ENCODE measurements around the gene NUBPL.

DNA sequence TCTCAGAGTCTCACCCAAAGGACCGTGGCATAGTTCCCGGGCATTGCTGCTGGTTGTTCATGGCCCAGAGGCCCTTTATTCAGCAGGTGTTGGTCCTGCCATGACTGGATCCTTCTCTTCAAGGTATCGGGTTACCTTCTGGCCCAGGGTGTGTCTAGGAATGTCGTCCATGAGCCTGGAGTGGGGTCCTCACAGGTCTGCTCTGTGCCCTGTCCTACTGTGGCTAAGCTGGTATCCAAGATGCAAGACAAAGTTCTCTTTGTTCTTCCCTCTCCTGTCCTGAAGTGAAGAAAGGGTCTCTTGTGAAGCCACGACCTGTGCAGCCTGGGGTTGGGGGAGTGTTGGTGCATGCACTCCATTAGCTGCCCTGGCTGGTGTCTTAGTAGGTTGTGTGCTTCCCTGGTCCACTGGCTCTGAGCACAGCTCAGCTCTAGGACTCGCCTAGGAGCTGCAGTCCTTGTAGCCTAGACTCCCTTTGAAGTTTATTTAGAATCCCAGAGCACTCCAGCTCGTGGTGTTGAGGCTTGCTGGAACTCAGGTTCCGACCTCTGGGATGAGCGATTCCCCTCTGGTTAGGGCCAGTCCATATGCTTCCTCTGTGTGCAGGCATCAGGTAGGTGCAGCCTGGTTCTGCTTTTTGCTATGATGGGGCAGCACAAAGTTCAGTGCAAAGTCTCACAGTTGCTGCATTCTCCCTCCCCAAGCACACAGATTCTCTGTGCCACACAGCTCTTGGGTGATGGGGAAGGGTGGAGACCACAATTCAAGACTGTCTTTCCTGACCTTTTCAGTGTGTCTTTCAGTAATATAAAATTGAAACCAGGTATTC lies 117.4 kb downstream of the NUBPL start:
- no peak for TF ChIP-seq GATA3 (IDR thresholded peaks at IDR 0.05; ENCODE audit: low read depth, low read length)
- no peak for TF ChIP-seq GATA2 (IDR thresholded peaks at IDR 0.05; ENCODE audit: low read depth, low read length)

Measured in SH-SY5Y (cell line).